Hematopoietic multipotent progenitor cell treated with erythropoietin and hydrocortisone succinate and interleukin-3 and kit ligand, for 17 days (in vitro differentiated cells): ENCODE results near the gene TEX2.
A peak's percentile ranks its signal among the peaks of the same experiment; 100 is the strongest.

Experiments
- DNase-seq: peaks from one replicate; pipeline ENCODE4 v3.0.0-alpha.2; 2015; ENCODE audit warnings: low spot score

TEX2 gene

GRCh38 chr17:64263000-64263766, at the start of gene TEX2:
Gene TEX2 (minus strand): TSS chr17:64263260. CDS start chr17:64214217, 49,043 bp downstream.
- peak; percentile 92 for DNase-seq

DNA sequence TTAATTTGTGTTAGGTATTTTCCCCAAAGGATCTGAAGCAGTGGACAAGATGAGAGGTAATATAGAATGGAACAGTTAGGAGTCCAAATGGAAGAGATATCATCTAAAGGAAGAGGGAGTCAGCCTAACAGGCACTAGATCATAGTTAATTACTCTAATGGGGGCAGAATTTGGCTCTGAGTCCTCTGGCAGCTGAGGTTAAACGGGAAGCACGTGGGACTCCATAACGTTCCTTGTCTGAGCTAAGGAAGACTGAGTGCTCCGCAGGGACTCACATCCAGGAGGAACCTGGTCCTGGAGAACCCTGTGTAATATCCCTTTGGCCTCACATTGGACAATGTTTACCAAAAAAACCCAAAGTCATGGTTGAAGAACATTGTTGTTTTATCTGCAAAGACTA, 46.6 kb upstream of the TEX2 start:
- no peak for DNase-seq

DNA sequence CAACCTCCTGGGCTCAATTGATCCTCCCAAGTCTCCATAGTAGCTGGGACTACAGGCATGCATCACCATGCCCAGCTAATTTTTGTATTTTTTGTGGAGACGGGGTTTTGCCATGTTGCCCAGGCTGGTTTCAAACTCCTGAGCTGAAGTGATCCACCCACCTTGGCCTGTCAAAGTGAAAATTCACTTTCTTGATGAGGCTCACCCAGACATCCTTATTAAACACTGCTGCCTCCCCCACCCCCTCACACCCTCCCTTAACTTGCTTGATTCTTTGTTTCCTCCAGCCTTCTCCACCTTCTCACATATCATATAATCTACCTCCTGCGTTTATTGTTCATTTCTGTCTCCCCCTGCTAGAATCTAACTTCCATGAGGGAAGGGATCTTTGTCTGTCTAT, 46.0 kb upstream of the TEX2 start:
- no peak for DNase-seq

DNA sequence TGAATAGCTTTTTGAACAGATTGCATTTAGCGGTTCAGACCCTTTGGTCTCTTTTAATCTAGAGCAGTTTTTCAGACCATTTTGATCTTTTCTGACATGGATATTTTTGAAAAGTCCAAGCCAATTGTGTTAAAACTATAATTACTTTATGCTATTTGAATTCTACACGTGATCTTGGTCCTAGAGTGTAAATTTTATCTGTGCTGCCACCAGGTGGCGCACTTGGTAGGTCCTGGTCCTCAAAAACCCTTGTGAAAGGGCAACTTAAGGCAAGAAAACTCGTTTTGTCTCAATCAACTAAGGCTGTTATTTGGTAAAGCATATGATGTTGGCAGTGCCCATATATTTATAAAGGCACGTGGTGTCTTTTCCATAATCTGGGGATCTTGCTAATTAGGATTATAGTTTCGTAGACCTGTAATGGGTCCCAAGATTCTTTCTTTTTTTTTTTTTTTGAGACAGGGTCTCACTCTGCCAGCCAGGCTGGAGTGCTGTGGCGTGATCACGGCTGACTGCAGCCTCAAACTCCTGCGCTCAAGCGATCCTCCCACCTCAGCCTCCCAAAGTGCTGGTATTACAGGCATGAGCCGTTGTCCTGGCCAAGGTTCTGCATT, 43.9 kb upstream of the TEX2 start:
- DNase-seq, result peak; percentile 72

DNA sequence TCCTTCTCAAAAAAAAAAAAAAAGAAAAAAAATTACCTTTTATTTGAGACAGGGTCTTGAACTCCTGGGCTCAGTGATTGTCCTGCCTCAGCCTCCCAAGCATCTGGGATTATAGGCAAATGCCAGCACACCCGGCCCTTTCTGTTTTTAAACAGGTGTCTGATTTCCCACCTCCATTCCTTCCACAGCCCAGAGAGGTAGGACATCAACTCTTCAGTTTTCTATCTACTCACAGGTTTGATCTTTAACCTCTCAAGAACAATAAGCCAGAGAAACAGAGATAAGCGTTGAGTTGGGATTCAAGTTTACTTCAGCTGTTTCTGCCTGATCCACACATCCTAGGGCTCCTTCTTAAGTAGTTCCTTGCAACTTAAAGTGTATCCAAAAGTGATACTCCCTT, 41.5 kb upstream of the TEX2 start:
- no peak for DNase-seq

- no peak for DNase-seq
These were observed 37.6 kb upstream of the TEX2 start for GRCh38 chr17:64300699-64300965.

GRCh38 chr17:64297467-64298088, 34.5 kb upstream of the TEX2 start:
- DNase-seq, result no peak

DNA sequence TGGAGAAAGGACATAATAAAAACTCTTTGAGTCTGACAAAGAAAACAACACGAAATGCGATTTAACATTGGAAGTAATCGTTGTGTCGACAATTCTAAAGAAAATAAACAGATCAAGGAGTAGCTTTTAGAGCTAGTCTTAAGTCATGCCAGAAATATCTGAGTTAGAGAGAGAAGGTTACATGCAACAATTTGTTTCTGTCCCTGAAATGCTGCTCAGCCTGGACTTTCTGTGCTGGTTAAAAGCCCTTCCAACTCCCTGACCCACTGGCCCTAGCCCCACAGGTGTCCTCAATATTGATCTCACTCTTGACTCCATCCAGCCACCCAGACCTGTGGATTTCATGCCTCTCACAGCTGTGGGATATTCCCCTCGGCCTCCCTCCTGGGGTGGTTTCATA, 33.2 kb upstream of the TEX2 start:
- no peak for DNase-seq

- DNase-seq, result no peak
These were observed 32.1 kb upstream of the TEX2 start for GRCh38 chr17:64295146-64295545.

DNA sequence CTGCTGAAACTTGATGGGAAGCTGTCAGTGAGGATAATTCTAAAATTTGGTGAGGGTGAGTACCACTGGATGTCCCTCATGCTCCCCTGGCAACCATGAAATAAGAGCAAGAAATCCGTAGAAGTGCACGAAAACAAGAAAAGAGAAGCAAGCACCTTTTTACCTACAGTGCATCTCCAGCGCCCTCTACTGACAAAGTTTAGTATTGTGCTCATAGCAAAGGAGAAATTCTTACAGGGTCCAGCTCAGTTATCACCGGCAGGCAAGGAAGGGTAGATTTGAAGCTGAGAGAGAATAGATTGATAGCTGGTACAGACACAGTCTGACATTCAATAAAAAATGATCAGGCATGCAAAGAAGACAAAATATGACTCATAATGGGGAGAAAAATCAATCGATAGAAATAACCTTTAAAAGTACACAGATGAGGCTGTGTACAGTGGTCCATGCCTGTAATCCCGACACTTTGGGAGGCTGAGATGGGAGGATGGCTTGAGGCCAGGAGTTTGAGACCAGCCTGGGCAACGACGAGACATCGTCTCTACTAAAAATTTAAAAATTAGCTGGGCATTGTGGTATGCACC, 28.3 kb upstream of the TEX2 start:
- DNase-seq, result peak; percentile 50

DNA sequence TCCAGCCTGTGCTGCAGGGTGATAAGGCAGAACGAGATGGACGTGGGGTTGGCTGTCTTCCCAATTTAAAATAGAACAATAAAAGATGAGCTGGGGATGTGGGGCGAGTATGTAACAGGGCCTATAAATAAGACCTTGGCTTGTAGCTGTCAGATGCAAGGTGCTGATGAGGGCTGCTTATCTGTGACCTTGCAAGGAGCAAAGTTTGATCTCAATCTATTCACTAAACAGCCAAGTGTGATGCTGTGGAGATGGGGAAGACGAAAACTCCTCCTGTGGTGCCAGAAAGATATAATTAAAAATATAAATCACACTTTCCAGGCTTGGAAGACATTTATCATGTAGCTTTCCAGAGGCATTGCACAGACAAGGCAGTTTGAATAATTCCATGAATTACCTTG, 26.7 kb upstream of the TEX2 start:
- DNase-seq, result no peak

- DNase-seq, result no peak
These were observed 19.7 kb upstream of the TEX2 start for GRCh38 chr17:64282753-64283080.

DNA sequence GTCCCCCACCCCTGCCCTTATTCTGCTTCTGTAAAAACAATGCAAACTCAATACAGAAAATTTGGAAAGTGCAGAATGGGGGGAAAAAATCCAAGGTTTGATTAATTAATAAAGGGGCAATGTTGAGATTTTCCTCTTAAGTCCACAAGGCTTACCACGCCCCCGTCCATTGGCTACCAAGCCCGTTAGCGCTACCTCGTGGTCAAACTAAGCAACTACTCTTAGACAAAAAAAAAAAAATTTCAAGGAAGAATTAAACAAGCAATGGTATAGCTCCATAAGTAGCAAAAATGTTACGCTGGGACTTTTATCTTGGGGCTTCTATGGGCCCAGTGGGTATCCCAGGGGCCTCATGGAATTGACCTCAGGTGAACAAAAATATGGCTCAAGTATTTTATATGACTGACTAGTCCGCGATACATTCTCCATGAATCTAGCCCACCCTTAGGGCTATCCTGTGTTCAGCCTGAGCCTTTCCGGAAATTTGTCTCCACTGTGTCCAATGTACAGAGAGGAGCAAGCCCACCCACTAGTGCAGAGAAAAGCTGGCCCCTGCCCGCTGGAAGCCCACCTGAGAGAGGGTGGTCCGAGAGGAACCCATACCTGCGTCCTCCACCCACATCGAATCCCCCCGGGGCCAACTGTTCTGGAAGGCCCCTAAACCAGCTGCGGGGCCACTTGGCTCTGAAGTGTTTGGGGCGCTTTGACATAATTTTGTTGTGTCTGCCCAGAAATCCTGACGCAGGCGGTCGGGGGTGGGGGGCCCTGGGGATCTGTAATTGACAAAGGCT, 19.1 kb upstream of the TEX2 start:
- peak; percentile 79 for DNase-seq

DNA sequence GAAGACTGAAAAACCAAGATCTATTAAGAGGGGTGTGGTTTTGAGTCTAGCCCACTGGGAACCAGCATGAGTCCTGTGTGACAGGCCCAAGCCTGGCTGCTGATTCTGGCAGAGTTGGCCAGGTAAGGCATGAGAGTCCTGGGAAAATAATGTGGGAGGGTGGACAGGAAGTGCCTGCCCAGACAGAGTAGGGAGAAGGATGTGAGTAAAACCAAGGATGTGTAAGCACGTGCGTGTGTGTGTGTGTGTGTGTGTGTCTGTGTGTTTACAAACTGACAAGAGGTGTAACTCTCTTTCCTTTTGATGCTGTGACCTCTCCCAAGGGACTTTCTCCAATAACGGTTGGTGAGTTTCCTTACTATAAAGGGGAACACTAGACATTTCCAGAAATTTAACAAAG, 15.6 kb upstream of the TEX2 start:
- DNase-seq, result no peak

DNA sequence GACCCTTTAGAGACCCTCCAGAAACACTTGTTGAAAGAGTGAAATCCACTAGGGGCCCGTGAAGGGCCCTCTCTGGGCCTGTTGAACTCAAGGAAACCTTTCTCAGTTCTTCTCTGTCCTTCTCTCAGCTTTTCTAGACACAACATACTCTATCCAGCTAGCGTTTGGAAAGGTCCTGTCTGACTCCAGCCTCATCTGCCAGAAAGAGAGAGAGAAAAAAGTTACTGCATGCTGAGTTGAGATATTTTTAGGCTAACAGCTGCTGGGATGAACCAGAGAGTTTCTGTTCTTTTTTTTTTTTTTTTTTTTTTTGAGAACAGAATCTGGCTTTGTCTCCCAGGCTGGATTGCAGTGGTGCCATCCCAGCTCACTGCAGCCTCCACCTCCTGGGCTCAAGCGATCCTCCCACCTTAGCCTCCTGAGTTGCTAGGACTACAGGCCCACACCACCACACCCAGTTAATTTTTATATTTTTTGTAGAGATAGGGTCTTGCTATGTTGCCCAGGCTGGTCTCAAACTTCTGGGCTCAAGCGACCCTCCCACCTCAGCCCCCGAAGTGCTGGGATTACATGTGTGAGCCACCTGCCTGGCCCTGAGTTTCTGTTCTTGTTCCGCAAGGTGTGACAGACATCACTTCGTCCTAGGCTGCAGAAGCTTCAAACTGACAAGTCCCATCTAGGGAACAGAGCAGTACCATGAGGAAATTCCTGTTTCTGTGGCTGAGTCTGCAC, 14.9 kb upstream of the TEX2 start:
- DNase-seq, result no peak

- no peak for DNase-seq
These were observed 14.0 kb upstream of the TEX2 start for GRCh38 chr17:64276961-64277505.

GRCh38 chr17:64275016-64275415, 12.0 kb upstream of the TEX2 start:
- DNase-seq, result no peak

DNA sequence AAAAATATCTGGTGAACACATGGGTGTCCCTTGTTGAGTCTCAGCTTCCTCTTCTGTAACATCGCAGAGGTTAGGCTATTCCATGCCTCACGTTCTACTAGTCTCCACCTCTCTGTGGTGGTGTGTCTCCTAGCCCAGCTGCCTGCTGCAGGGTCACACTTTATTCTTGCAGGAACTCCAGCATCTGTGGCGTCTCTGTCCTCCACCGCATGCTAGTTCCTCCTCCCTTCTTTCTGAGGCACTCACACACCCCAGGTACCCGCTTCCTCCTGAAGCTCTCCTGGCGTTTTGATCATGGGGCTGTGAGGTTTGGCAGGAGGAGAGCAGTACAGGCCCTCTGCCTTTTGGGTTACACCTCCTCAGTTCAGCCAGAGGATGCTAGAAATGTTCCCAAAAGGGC, 9.9 kb upstream of the TEX2 start:
- no peak for DNase-seq

DNA sequence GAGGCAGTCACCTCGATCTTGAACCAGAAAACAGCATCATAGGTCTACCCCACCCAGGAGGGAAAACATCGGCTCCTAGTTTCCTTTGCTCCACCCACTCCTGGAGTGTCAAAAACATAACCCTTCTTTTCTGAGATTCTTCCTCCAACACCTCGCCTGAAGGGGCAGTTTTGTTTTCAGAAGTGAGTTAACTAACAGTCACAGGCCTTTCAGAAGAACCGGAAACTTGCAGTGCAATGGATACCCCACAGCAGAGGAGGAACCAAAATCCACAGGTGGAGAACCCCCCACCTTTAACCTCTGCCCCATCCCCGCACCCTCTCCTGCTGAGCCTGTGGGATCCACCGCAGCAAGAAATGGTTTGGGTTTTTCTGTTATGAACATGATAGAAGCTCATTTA, 7.8 kb upstream of the TEX2 start:
- DNase-seq, result no peak

DNA sequence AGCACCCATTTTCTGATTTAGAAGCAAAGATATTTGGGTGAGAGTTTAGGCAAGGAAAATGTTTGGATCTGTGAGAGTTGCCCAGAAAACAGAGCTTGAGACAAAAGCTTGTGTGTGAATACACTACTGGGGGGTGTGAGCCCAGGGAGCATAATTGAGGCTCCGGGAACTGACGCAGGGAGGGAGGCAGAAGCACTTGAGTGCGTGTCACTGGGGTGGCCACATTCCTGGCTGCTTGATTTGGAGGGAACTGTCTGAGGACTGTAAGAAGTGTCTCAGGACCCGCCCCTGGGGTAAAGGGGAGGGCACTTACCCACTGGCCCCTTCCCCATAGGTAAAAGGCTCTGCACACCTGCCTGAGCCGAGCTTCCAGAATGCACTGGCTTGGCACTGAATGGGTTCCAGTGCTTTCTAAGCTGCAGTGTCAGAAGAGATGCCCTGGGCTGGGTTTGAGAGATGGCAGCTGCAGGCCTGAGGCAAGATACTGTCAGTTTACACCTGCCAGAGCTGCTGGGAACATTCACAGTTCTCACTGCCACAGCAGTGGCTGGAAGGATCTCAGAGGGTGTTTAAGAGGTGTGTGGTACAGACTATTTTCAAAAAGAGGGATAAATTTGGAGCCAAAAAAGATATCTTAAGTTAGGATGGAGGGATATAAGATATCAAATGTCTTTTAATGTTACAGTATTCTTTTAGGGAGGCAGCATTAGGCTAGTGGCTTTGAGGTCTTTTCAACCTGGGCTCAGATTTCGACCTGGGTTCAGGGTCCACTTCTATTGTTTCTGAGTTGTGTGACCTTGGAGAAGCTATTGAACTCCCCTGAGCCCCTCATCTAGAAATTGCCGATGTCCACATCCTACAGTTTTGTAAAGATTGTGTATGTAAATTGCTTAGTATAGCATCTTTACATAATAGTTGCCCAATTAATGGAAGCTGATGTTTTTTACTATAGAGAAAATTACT, 6.9 kb upstream of the TEX2 start:
- no peak for DNase-seq

- DNase-seq, result no peak
These were observed 1.8 kb upstream of the TEX2 start for GRCh38 chr17:64264891-64265290.
